K562 (cell line): ENCODE data around the gene UNC93B1. TPM values are rescaled to one million over a fixed set of nuclear protein-coding genes. Genes with fewer than 3 reads are reported as not detected.

ENCODE experiments used
- BCLAF1 ChIP-seq, 2 experiments: fragments of 450-650 bp in 1 of 2; IDR thresholded peaks; 2 replicates each; pipeline ENCODE4 v1.6.1; 2011 to 2017; ENCODE audit warnings: low read depth in 2 of 2, antibody characterized with exemption in 1 of 2, borderline replicate concordance in 1 of 2, low read length in 1 of 2, mild to moderate bottlenecking in 1 of 2, mixed read lengths in 1 of 2; ENCODE audit not compliant: control insufficient read depth in 1 of 2
- CHCHD3 ChIP-seq: fragments of 250-450 bp; sonication (Bioruptor Pico); IDR thresholded peaks from 2 replicates; pipeline ENCODE4 v2.1.2; 2022; ENCODE audit warnings: mild to moderate bottlenecking
- DPF2 ChIP-seq: fragments of 450-650 bp; IDR thresholded peaks from 2 replicates; pipeline ENCODE4 v1.6.1; 2016
- NCOA1 ChIP-seq: fragments of 450-650 bp; IDR thresholded peaks from 2 replicates; pipeline ENCODE4 v1.6.1; 2016; ENCODE audit warnings: low read depth
- NFYB ChIP-seq: IDR thresholded peaks from 2 replicates; pipeline ENCODE4 v1.6.1; 2011; ENCODE audit warnings: mild to moderate bottlenecking, moderate library complexity; ENCODE audit not compliant: insufficient read length; ENCODE audit errors: extremely low read depth
- ZBTB26 ChIP-seq: fragments of 450-650 bp; formaldehyde crosslinking; IDR thresholded peaks from 2 replicates; pipeline ENCODE4 v1.4.0; 2022; ENCODE audit warnings: missing genetic modification characterization
- ZNF232 ChIP-seq: sonication (generic); formaldehyde crosslinking; IDR thresholded peaks from 2 replicates; pipeline ENCODE4 v1.8.0; 2022; ENCODE audit warnings: mild to moderate bottlenecking, missing genetic modification reagents
- ZNF384 ChIP-seq: IDR thresholded peaks from 2 replicates; pipeline ENCODE4 v1.6.1; 2012; ENCODE audit warnings: low read depth, low read length, improper control_type of control experiment
- ZNF398 ChIP-seq: fragments of 250-450 bp; sonication (Bioruptor Pico); IDR thresholded peaks from 2 replicates; pipeline ENCODE4 v1.8.0; 2021; ENCODE audit warnings: moderate library complexity, mild to moderate bottlenecking, inconsistent platforms
- ZNF507 ChIP-seq: conservative IDR thresholded peaks from 2 replicates; pipeline ENCODE4 v1.6.1; 2017; ENCODE audit warnings: missing genetic modification characterization, missing compliant biosample characterization
- ZNF740 ChIP-seq, 3 experiments: fragments of 200-800 bp in 1 of 3; sonication (Bioruptor generic) in 1 of 3; sonication (generic) in 1 of 3; formaldehyde crosslinking in 1 of 3; IDR thresholded peaks; 2 replicates each; pipeline versions ENCODE4 v1.6.1 to v1.8.0; 2016 to 2022; ENCODE audit warnings: mild to moderate bottlenecking in 2 of 3, missing compliant biosample characterization in 2 of 3, missing genetic modification characterization in 2 of 3, missing genetic modification reagents in 1 of 3
- polyA plus RNA-seq, 8 experiments: library from polyadenylated mRNA; depleted of rRNA in 4 of 8; stranded (reverse) in 5 of 8; unstranded in 3 of 8; fragments of >200 nt; fragmentation: Nextera tagmentation in 2 of 8; fragmentation: Illumina TruSeq in 1 of 8; extraction: Ambion mirVana in 2 of 8; extraction: Trizol in 1 of 8; gene quantifications; 2 replicates each; pipeline versions ENCODE4 v1.2.1 to v1.2.3, GENCODE V29; 2011 to 2014; ENCODE audit warnings: inconsistent platforms in 1 of 8, missing spikeins in 1 of 8
- total RNA-seq, 7 experiments: library from RNA; depleted of rRNA in 6 of 7; stranded (reverse); fragments of >200 nt in 6 of 7; fragmentation: Illumina TruSeq in 2 of 7; extraction: Trizol in 2 of 7; gene quantifications; 2 replicates each; pipeline versions ENCODE4 v1.2.1 to v1.2.3, GENCODE V29; 2011 to 2021; ENCODE audit warnings: low replicate concordance in 1 of 7

The UNC93B1 gene
- total and polyA plus RNA-seq, 9 of the 15 experiments (the other 6 are each of a cell fraction or from before 2014, with no cell fraction given) = 0.10 to 13.6 (median 6.5) TPM

- TF ChIP-seq ZNF740 (CRISPR knock-in tag; IDR thresholded peaks at IDR 0.05) (no peak), ZNF740 (tag; IDR thresholded peaks at IDR 0.05) (peak in 1 of 2 experiments; percentile 85; a peak in 2 of 4 replicates), ZNF507 (0 out of 2 replicates have a peak, but pooled peaks have one; percentile 9), ZBTB26 (peak; percentile 47; the same call in 1 of the 2 replicates), NFYB (no peak), BCLAF1 (IDR thresholded peaks at IDR 0.05; ENCODE audit: borderline replicate concordance in 1 of 2, control insufficient read depth in 1 of 2, low read depth in 2 of 2, low read length in 1 of 2) (no peak), NCOA1 (no peak), CHCHD3 (CRISPR knock-in tag) (no peak), ZNF232 (CRISPR knock-in tag) (no peak), DPF2 (no peak), ZNF384 (no peak), ZNF398 (no peak)
Observed at GRCh38 chr11:68011051-68011943, 7.4 kb upstream of the UNC93B1 start (continued).
